Gastrocnemius medialis (tissue), 4 donors: ENCODE measurements around the gene ADAMTS2. TPM values are rescaled to one million over a fixed set of nuclear protein-coding genes. Genes with fewer than 3 reads are reported as not detected.

Experiments used
- ATAC-seq, 2 donors: fragments of 150-250 bp; one replicate each; pipeline ENCODE4 v1.9.1; 2016
- DNase-seq, 2 donors: peaks; one replicate each; pipeline ENCODE4 v3.0.0-alpha.2; 2019
- H3K27ac ChIP-seq, 4 donors: fragments of 200-600 bp; sonication (generic); 1 replicate in 1 of 4; 2 replicates in 3 of 4; pipeline ENCODE4 v1.5.1; 2016 to 2018; ENCODE audit warnings: mild to moderate bottlenecking in 2 of 4, moderate library complexity in 1 of 4
- H3K27me3 ChIP-seq, 3 donors: fragments of 200-600 bp; sonication (generic) in 2 of 3; 1 replicate in 1 of 3; 2 replicates in 2 of 3; pipeline versions ENCODE4 v1.5.1 to v1.6.0; 2016 to 2019; ENCODE audit warnings: mild to moderate bottlenecking in 1 of 3, moderate library complexity in 1 of 3
- H3K36me3 ChIP-seq, 2 donors: fragments of 200-600 bp; sonication (generic) in 1 of 2; one replicate each; pipeline ENCODE4 v1.5.1; 2017 to 2018
- H3K4me1 ChIP-seq, 2 donors: fragments of 200-600 bp; sonication (generic) in 1 of 2; one replicate each; pipeline ENCODE4 v1.5.1; 2016 to 2017; ENCODE audit warnings: mild to moderate bottlenecking in 2 of 2
- H3K4me3 ChIP-seq, 4 donors: fragments of 200-600 bp; sonication (generic) in 3 of 4; 1 replicate in 1 of 4; 2 replicates in 3 of 4; pipeline ENCODE4 v1.5.1; 2016 to 2019; ENCODE audit warnings: mild to moderate bottlenecking in 2 of 4
- H3K9me3 ChIP-seq, 3 donors: fragments of 200-600 bp; sonication (generic) in 2 of 3; 1 replicate in 1 of 3; 2 replicates in 2 of 3; pipeline ENCODE4 v1.5.1; 2016 to 2019
- CTCF ChIP-seq, 5 experiments: fragments of 450-650 bp in 3 of 5; fragments of 200-600 bp in 2 of 5; sonication (generic) in 2 of 5; IDR thresholded peaks in 4 of 5; conservative IDR thresholded peaks in 1 of 5; 1 replicate in 4 of 5; 2 replicates in 1 of 5; pipeline ENCODE4 v1.5.1; 2016 to 2019; ENCODE audit warnings: antibody characterized with exemption in 5 of 5, mild to moderate bottlenecking in 3 of 5, moderate library complexity in 3 of 5
- POLR2A ChIP-seq, 2 donors: fragments of 450-650 bp; IDR thresholded peaks; one replicate each; pipeline ENCODE4 v1.6.1; 2017; ENCODE audit warnings: antibody characterized with exemption in 2 of 2, mild to moderate bottlenecking in 2 of 2, moderate library complexity in 2 of 2
- in situ Hi-C, 4 donors: fragments of 200-750 bp; cut with MboI; loops; one replicate each; pipeline versions ENCODE4 v1.15.0 to v1.8.0; 2017; ENCODE audit warnings: low sequenced_read_pairs in 4 of 4
- intact Hi-C: fragments of 100-400 bp; cut with DNase I; formaldehyde crosslinking; loops from one replicate; pipeline ENCODE4 v1.15.1; 2023; ENCODE audit warnings: low total_unique reads
- total RNA-seq, 4 donors: library from RNA; depleted of rRNA; stranded (reverse); fragments of >200 nt; gene quantifications; one replicate each; pipeline versions ENCODE4 v1.1.0 to v1.2.3, GENCODE V29; 2016

Gene ADAMTS2
- total RNA-seq, 4 donors from 2014 or later = 0.78 to 3.8 (median 2.0) TPM

GRCh38 chr5:179199246-179199645 lies 146.0 kb downstream of the ADAMTS2 start:
- intact Hi-C loops = no loop called here

GRCh38 chr5:179198825-179199224 lies 146.4 kb downstream of the ADAMTS2 start:
- no peak overlapping the region for H3K27ac ChIP-seq
- no peaks in the 10 kb centered on the region for H3K4me1 ChIP-seq
- no peak for ATAC-seq
- H3K9me3 ChIP-seq = no peaks in the 10 kb centered on the region
- TF ChIP-seq POLR2A (IDR thresholded peaks at IDR 0.05) (no peak), CTCF (IDR thresholded peaks at IDR 0.05 in 4 of 5, conservative IDR thresholded peaks at IDR 0.05 in 1 of 5) (no peak)
- no peaks in the 10 kb centered on the region for H3K36me3 ChIP-seq
- DNase-seq = no peak
- no peaks in the 10 kb centered on the region for H3K27me3 ChIP-seq
- in situ Hi-C loops (no loop called here), intact Hi-C loops (no loop called here)
- H3K4me3 ChIP-seq = no peak overlapping the region

More at GRCh38 chr5:179199246-179199645, 146.0 kb downstream of the ADAMTS2 start:
- no peaks in the 10 kb centered on the region for H3K36me3 ChIP-seq
- ATAC-seq (no peak), DNase-seq (no peak)
- in situ Hi-C loops = no loop called here
- no peaks in the 10 kb centered on the region for H3K9me3 ChIP-seq
- TF ChIP-seq CTCF (IDR thresholded peaks at IDR 0.05 in 4 of 5, conservative IDR thresholded peaks at IDR 0.05 in 1 of 5) (no peak), POLR2A (IDR thresholded peaks at IDR 0.05) (no peak)
- no peaks in the 10 kb centered on the region for H3K27me3 ChIP-seq
- H3K4me3 ChIP-seq = no peak overlapping the region
- no peak overlapping the region for H3K27ac ChIP-seq
- no peaks in the 10 kb centered on the region for H3K4me1 ChIP-seq

GRCh38 chr5:179196405-179197079 lies 148.7 kb downstream of the ADAMTS2 start:
- DNase-seq (no peak), ATAC-seq (no peak)
- Histone ChIP-seq H3K36me3 (no peaks in the 10 kb centered on the region), H3K4me1 (no peaks in the 10 kb centered on the region), H3K9me3 (no peaks in the 10 kb centered on the region), H3K27me3 (no peaks in the 10 kb centered on the region), H3K4me3 (no peak overlapping the region), H3K27ac (no peak overlapping the region)
- in situ Hi-C loops (no loop called here), intact Hi-C loops (no loop called here)
- TF ChIP-seq POLR2A (IDR thresholded peaks at IDR 0.05) (no peak), CTCF (IDR thresholded peaks at IDR 0.05 in 4 of 5, conservative IDR thresholded peaks at IDR 0.05 in 1 of 5) (no peak)

- in situ Hi-C loops = no loop called here
- no peaks in the 10 kb centered on the region for H3K4me1 ChIP-seq
- no peak for DNase-seq
- no peaks in the 10 kb centered on the region for H3K27me3 ChIP-seq
- no peak overlapping the region for H3K27ac ChIP-seq
- TF ChIP-seq CTCF (IDR thresholded peaks at IDR 0.05 in 4 of 5, conservative IDR thresholded peaks at IDR 0.05 in 1 of 5) = no peak
- TF ChIP-seq POLR2A (IDR thresholded peaks at IDR 0.05) = no peak
- intact Hi-C loops = no loop called here
- no peaks in the 10 kb centered on the region for H3K36me3 ChIP-seq
- ATAC-seq = no peak
- H3K9me3 ChIP-seq = no peaks in the 10 kb centered on the region
- no peak overlapping the region for H3K4me3 ChIP-seq
Observed at GRCh38 chr5:179195561-179196404, 149.5 kb downstream of the ADAMTS2 start.
